WTC11 (cell line): ENCODE results near the gene COG1. TPM values are rescaled to one million over a fixed set of nuclear protein-coding genes. Genes with fewer than 3 reads are reported as not detected.

Experiments
- ATAC-seq: fragments of 200-7000 bp; cut with Tn5 transposase; 2 replicates; pipeline ENCODE4 v1.10.0; 2021; ENCODE audit warnings: mild to moderate bottlenecking, moderate library complexity
- CTCF ChIA-PET: fragments of 300-600 bp; sonication (Branson Sonifier 250); formaldehyde crosslinking; loops from one replicate; lab custom pipeline; 2021; ENCODE audit warnings: antibody characterized with exemption; lab: Charles Lee
- POLR2A ChIA-PET: fragments of 350-600 bp; sonication (Branson Sonifier 250); formaldehyde crosslinking; loops from one replicate; lab custom pipeline; 2021; ENCODE audit warnings: antibody characterized with exemption; lab: Charles Lee
- DNase-seq: peaks from one replicate; pipeline ENCODE4 v3.0.0; 2021; ENCODE audit warnings: low spot score
- H3K27ac Mint-ChIP-seq: 2 replicates; pipeline ENCODE4 v1.8.0; 2021; ENCODE audit warnings: mixed read lengths
- H3K27me3 Mint-ChIP-seq: 2 replicates; pipeline ENCODE4 v1.8.0; 2021; ENCODE audit warnings: low read depth, mild to moderate bottlenecking, moderate library complexity, mixed read lengths
- H3K36me3 Mint-ChIP-seq: 2 replicates; pipeline ENCODE4 v1.8.0; 2021; ENCODE audit warnings: mixed read lengths
- H3K4me1 Mint-ChIP-seq: 2 replicates; pipeline ENCODE4 v1.8.0; 2022; ENCODE audit warnings: mixed read lengths
- H3K4me3 Mint-ChIP-seq: 2 replicates; pipeline ENCODE4 v1.8.0; 2021; ENCODE audit warnings: mild to moderate bottlenecking, moderate library complexity, mixed read lengths
- H3K9me3 Mint-ChIP-seq: 2 replicates; pipeline ENCODE4 v1.8.0; 2021; ENCODE audit warnings: mixed read lengths
- CBFB ChIP-seq: sonication (generic); formaldehyde crosslinking; IDR thresholded peaks from 2 replicates; pipeline ENCODE4 v1.8.1; 2022; ENCODE audit warnings: mild to moderate bottlenecking, low read depth, missing genetic modification reagents
- CTCF ChIP-seq: fragments of 200-600 bp; IDR thresholded peaks from 2 replicates; pipeline ENCODE4 v1.8.0; 2022; ENCODE audit warnings: antibody characterized with exemption
- ETV6 ChIP-seq: sonication (generic); formaldehyde crosslinking; IDR thresholded peaks from 2 replicates; pipeline ENCODE4 v1.8.1; 2022; ENCODE audit warnings: mild to moderate bottlenecking, missing genetic modification reagents
- GRHL2 ChIP-seq: fragments of 250-450 bp; sonication (Bioruptor Pico); IDR thresholded peaks from 2 replicates; pipeline ENCODE4 v1.8.0; 2022; ENCODE audit warnings: mild to moderate bottlenecking, moderate library complexity; ENCODE audit not compliant: insufficient replicate concordance, severe bottlenecking
- JUN ChIP-seq: sonication (generic); formaldehyde crosslinking; IDR thresholded peaks from 2 replicates; pipeline ENCODE4 v1.8.0; 2023; ENCODE audit warnings: mild to moderate bottlenecking, missing genetic modification reagents
- MYBL2 ChIP-seq: sonication (generic); formaldehyde crosslinking; IDR thresholded peaks from 2 replicates; pipeline ENCODE4 v1.8.1; 2023; ENCODE audit warnings: mild to moderate bottlenecking, moderate library complexity, missing genetic modification reagents
- NFATC4 ChIP-seq: fragments of 250-450 bp; sonication (Bioruptor Pico); IDR thresholded peaks from 2 replicates; pipeline ENCODE4 v1.9.0; 2021; ENCODE audit warnings: mild to moderate bottlenecking
- NFE2L1 ChIP-seq: sonication (generic); formaldehyde crosslinking; IDR thresholded peaks from 2 replicates; pipeline ENCODE4 v1.8.1; 2023; ENCODE audit warnings: missing genetic modification reagents
- NR3C1 ChIP-seq: sonication (generic); formaldehyde crosslinking; conservative IDR thresholded peaks from 2 replicates; pipeline ENCODE4 v1.8.1; 2023; ENCODE audit warnings: low read depth, mild to moderate bottlenecking, missing genetic modification reagents
- PREB ChIP-seq: sonication (generic); formaldehyde crosslinking; IDR thresholded peaks from 2 replicates; pipeline ENCODE4 v1.8.1; 2022; ENCODE audit warnings: mild to moderate bottlenecking, missing genetic modification reagents, moderate library complexity, borderline replicate concordance
- STAT6 ChIP-seq: sonication (generic); formaldehyde crosslinking; conservative IDR thresholded peaks from 2 replicates; pipeline ENCODE4 v1.8.1; 2023; ENCODE audit warnings: mild to moderate bottlenecking, low read depth, missing genetic modification reagents, moderate library complexity
- TP53 ChIP-seq: sonication (generic); formaldehyde crosslinking; IDR thresholded peaks from 2 replicates; pipeline ENCODE4 v1.8.1; 2023; ENCODE audit warnings: mild to moderate bottlenecking, missing genetic modification reagents
- USF1 ChIP-seq: sonication (generic); formaldehyde crosslinking; IDR thresholded peaks from 2 replicates; pipeline ENCODE4 v1.8.0; 2022; ENCODE audit warnings: mild to moderate bottlenecking, missing genetic modification reagents
- ZNF317 ChIP-seq: sonication (generic); formaldehyde crosslinking; IDR thresholded peaks from 2 replicates; pipeline ENCODE4 v1.8.1; 2023; ENCODE audit warnings: low read depth, mild to moderate bottlenecking, moderate library complexity, missing genetic modification reagents, borderline replicate concordance
- ZNF416 ChIP-seq: fragments of 250-450 bp; sonication (Bioruptor Pico); IDR thresholded peaks from 2 replicates; pipeline ENCODE4 v1.9.0; 2021; ENCODE audit warnings: mild to moderate bottlenecking, inconsistent platforms
- ZNF425 ChIP-seq: fragments of 250-450 bp; sonication (Bioruptor Pico); conservative IDR thresholded peaks from 2 replicates; pipeline ENCODE4 v1.9.0; 2021; ENCODE audit warnings: mild to moderate bottlenecking
- ZSCAN18 ChIP-seq: fragments of 250-450 bp; sonication (Bioruptor Pico); IDR thresholded peaks from 2 replicates; pipeline ENCODE4 v2.1.2; 2022; ENCODE audit warnings: mild to moderate bottlenecking, moderate library complexity
- total RNA-seq: library from RNA; stranded (reverse); gene quantifications from 3 replicates; pipeline ENCODE4 v1.2.3, GENCODE V29; 2021

COG1 gene
- total RNA-seq, 1 experiment from 2014 or later, result 22.6 TPM

GRCh38 chr17:73170324-73170723, 22.5 kb upstream of the COG1 start (continued):
- no peak for TF ChIP-seq NFE2L1 (CRISPR knock-in tag)

- Mint-ChIP-seq H3K36me3 (peaks cover 21% of the 10 kb centered on the region), H3K4me1 (peaks cover 39% of the 10 kb centered on the region), H3K27ac (no peak overlapping the region), H3K9me3 (peaks cover 21% of the 10 kb centered on the region), H3K27me3 (peaks cover 19% of the 10 kb centered on the region), H3K4me3 (no peak overlapping the region)
- POLR2A ChIA-PET, result no interaction called here
- CTCF ChIA-PET, result interaction anchor here (0.7 to 1.6 kb wide), 11 partner anchors 10 to 447 kb away, joined by 3 to 10 read pairs (median 5); no protein-coding TSS in a partner anchor
- no peak for DNase-seq
- TF ChIP-seq ZNF317 (no peak), NFATC4 (CRISPR knock-in tag) (no peak), USF1 (CRISPR knock-in tag) (no peak), ZSCAN18 (no peak), STAT6 (CRISPR knock-in tag) (no peak), JUN (CRISPR knock-in tag) (no peak), CTCF (no peak), ZNF425 (CRISPR knock-in tag) (no peak), PREB (CRISPR knock-in tag) (no peak), ZNF416 (CRISPR knock-in tag) (no peak), CBFB (CRISPR knock-in tag) (no peak), GRHL2 (CRISPR knock-in tag) (no peak), TP53 (no peak), ETV6 (CRISPR knock-in tag) (no peak), NR3C1 (CRISPR knock-in tag) (no peak), MYBL2 (no peak)
- peak; percentile 54 for ATAC-seq
Measured at GRCh38 chr17:73172252-73172651, 20.6 kb upstream of the COG1 start.
